Measurements from ENCODE around the gene NEXN.
"Not testable (repeated sequence)": the region's sequence is repeated elsewhere in the genome, so short reads cannot be mapped to it uniquely, and the experiment has no call there.

Gene NEXN

GRCh38 chr1:77906624-77907023 lies 18.2 kb downstream of the NEXN start:
- Histone ChIP-seq H3K27me3 (ENCODE audit: insufficient read depth, poor library complexity, severe bottlenecking) (no peaks in the 10 kb centered on the region), H3K4me3 (replicated peaks; ENCODE audit: insufficient read depth, low read length) (no peak overlapping the region), H3K27ac (replicated peaks) (no peak overlapping the region)
- TF ChIP-seq POLR2AphosphoS5 (IDR thresholded peaks at IDR 0.05; ENCODE audit: low read depth) = no peak
- TF ChIP-seq REST (IDR thresholded peaks at IDR 0.05; ENCODE audit: insufficient replicate concordance, low read depth) = no peak
- no peak for TF ChIP-seq GABPA (IDR thresholded peaks at IDR 0.05; ENCODE audit: low read depth)
- DNase-seq (ENCODE audit: low read depth in 1 of 2, low spot score in 1 of 2) = no peak

- no peak for DNase-seq (ENCODE audit: low read depth in 1 of 2, low spot score in 1 of 2)
- Histone ChIP-seq H3K27me3 (ENCODE audit: insufficient read depth, poor library complexity, severe bottlenecking) (no peaks in the 10 kb centered on the region), H3K27ac (replicated peaks) (no peak overlapping the region), H3K4me3 (replicated peaks; ENCODE audit: insufficient read depth, low read length) (no peak overlapping the region)
- TF ChIP-seq POLR2AphosphoS5 (IDR thresholded peaks at IDR 0.05; ENCODE audit: low read depth) (no peak), GABPA (IDR thresholded peaks at IDR 0.05; ENCODE audit: low read depth) (no peak), REST (IDR thresholded peaks at IDR 0.05; ENCODE audit: insufficient replicate concordance, low read depth) (no peak), CTCF (IDR thresholded peaks at IDR 0.05; ENCODE audit: insufficient read depth, low read length) (no peak), SPI1 (IDR thresholded peaks at IDR 0.05; ENCODE audit: borderline replicate concordance, low read depth) (no peak)
Measured at GRCh38 chr1:77910116-77910515, 21.7 kb downstream of the NEXN start.

GRCh38 chr1:77918918-77919317 lies 30.5 kb downstream of the NEXN start:
- peak in 1 of 2 experiments; percentile 33 for DNase-seq (ENCODE audit: low read depth in 1 of 2, low spot score in 1 of 2)
- not testable (repeated sequence) for H3K4me3 ChIP-seq (replicated peaks; ENCODE audit: insufficient read depth, low read length); H3K27me3 ChIP-seq (ENCODE audit: insufficient read depth, poor library complexity, severe bottlenecking); H3K27ac ChIP-seq (replicated peaks)
- peak; percentile 26; the same call in 1 of the 2 replicates for TF ChIP-seq SPI1 (IDR thresholded peaks at IDR 0.05; ENCODE audit: borderline replicate concordance, low read depth)

GRCh38 chr1:77925518-77925917 lies 37.1 kb downstream of the NEXN start:
- H3K27me3 ChIP-seq (ENCODE audit: insufficient read depth, poor library complexity, severe bottlenecking) = no peaks in the 10 kb centered on the region
- TF ChIP-seq GABPA (IDR thresholded peaks at IDR 0.05; ENCODE audit: low read depth) (no peak), CTCF (IDR thresholded peaks at IDR 0.05; ENCODE audit: insufficient read depth, low read length) (no peak), POLR2AphosphoS5 (IDR thresholded peaks at IDR 0.05; ENCODE audit: low read depth) (no peak), SPI1 (IDR thresholded peaks at IDR 0.05; ENCODE audit: borderline replicate concordance, low read depth) (no peak), REST (IDR thresholded peaks at IDR 0.05; ENCODE audit: insufficient replicate concordance, low read depth) (no peak)
- H3K4me3 ChIP-seq (replicated peaks; ENCODE audit: insufficient read depth, low read length) = no peak overlapping the region
- H3K27ac ChIP-seq (replicated peaks) = no peak overlapping the region
- no peak for DNase-seq (ENCODE audit: low read depth in 1 of 2, low spot score in 1 of 2)

Data from HL-60 (cell line).